IPS-18a (cell line): ENCODE data around the gene WDR26.

Source experiments
- H3K27ac ChIP-seq: one replicate; pipeline ENCODE4 v1.5.1; 2013; ENCODE audit warnings: low read length
- H3K27me3 ChIP-seq: one replicate; pipeline ENCODE4 v1.6.1; 2013; ENCODE audit warnings: mild to moderate bottlenecking, low read length; ENCODE audit not compliant: control insufficient read depth, insufficient read depth
- H3K36me3 ChIP-seq: one replicate; pipeline ENCODE4 v1.6.1; 2013; ENCODE audit warnings: low read depth, low read length; ENCODE audit not compliant: control insufficient read depth
- H3K4me1 ChIP-seq: one replicate; pipeline ENCODE4 v1.6.1; 2013; ENCODE audit warnings: low read depth, low read length; ENCODE audit not compliant: control insufficient read depth
- H3K4me3 ChIP-seq: one replicate; pipeline ENCODE4 v1.5.1; 2013; ENCODE audit warnings: low read length
- H3K9ac ChIP-seq: one replicate; pipeline ENCODE4 v1.6.1; 2013; ENCODE audit warnings: mild to moderate bottlenecking, low read length, moderate library complexity
- H3K9me3 ChIP-seq: one replicate; pipeline ENCODE4 v1.6.1; 2013; ENCODE audit warnings: low read depth, low read length; ENCODE audit not compliant: control insufficient read depth

Gene WDR26

GRCh38 chr1:224387943-224388342 lies 46.7 kb downstream of the WDR26 start:
- no peaks in the 10 kb centered on the region for H3K9me3 ChIP-seq
- H3K36me3 ChIP-seq: peaks cover 63% of the 10 kb centered on the region
- H3K4me1 ChIP-seq: no peaks in the 10 kb centered on the region
- no peak overlapping the region for H3K4me3 ChIP-seq
- no peak overlapping the region for H3K9ac ChIP-seq
- no peaks in the 10 kb centered on the region for H3K27me3 ChIP-seq
- no peak overlapping the region for H3K27ac ChIP-seq

GRCh38 chr1:224387302-224387912 lies 47.2 kb downstream of the WDR26 start:
- Histone ChIP-seq H3K27me3 (no peaks in the 10 kb centered on the region), H3K9me3 (no peaks in the 10 kb centered on the region), H3K4me1 (no peaks in the 10 kb centered on the region), H3K36me3 (peaks cover 58% of the 10 kb centered on the region), H3K4me3 (no peak overlapping the region), H3K27ac (no peak overlapping the region), H3K9ac (no peak overlapping the region)

- no peak overlapping the region for H3K4me3 ChIP-seq
- H3K4me1 ChIP-seq: no peaks in the 10 kb centered on the region
- no peaks in the 10 kb centered on the region for H3K9me3 ChIP-seq
- H3K27ac ChIP-seq: no peak overlapping the region
- H3K36me3 ChIP-seq: peaks cover 33% of the 10 kb centered on the region
- no peaks in the 10 kb centered on the region for H3K27me3 ChIP-seq
- no peak overlapping the region for H3K9ac ChIP-seq
Measured at GRCh38 chr1:224383218-224383617, 51.4 kb downstream of the WDR26 start.

- no peak overlapping the region for H3K27ac ChIP-seq
- no peaks in the 10 kb centered on the region for H3K4me1 ChIP-seq
- no peaks in the 10 kb centered on the region for H3K27me3 ChIP-seq
- H3K9me3 ChIP-seq: no peaks in the 10 kb centered on the region
- peaks cover 26% of the 10 kb centered on the region for H3K36me3 ChIP-seq
- H3K9ac ChIP-seq: no peak overlapping the region
- H3K4me3 ChIP-seq: no peak overlapping the region
Measured at GRCh38 chr1:224381880-224382548, 52.6 kb downstream of the WDR26 start.

GRCh38 chr1:224380003-224380402 lies 54.6 kb downstream of the WDR26 start:
- no peaks in the 10 kb centered on the region for H3K9me3 ChIP-seq
- no peak overlapping the region for H3K4me3 ChIP-seq
- H3K4me1 ChIP-seq: no peaks in the 10 kb centered on the region
- no peak overlapping the region for H3K27ac ChIP-seq
- H3K36me3 ChIP-seq: peaks cover 33% of the 10 kb centered on the region
- no peaks in the 10 kb centered on the region for H3K27me3 ChIP-seq
- no peak overlapping the region for H3K9ac ChIP-seq

GRCh38 chr1:224378855-224379631 lies 55.6 kb downstream of the WDR26 start:
- no peak overlapping the region for H3K27ac ChIP-seq
- no peak overlapping the region for H3K9ac ChIP-seq
- H3K9me3 ChIP-seq: no peaks in the 10 kb centered on the region
- no peaks in the 10 kb centered on the region for H3K27me3 ChIP-seq
- no peaks in the 10 kb centered on the region for H3K4me1 ChIP-seq
- no peak overlapping the region for H3K4me3 ChIP-seq
- H3K36me3 ChIP-seq: peaks cover 40% of the 10 kb centered on the region

- Histone ChIP-seq H3K9ac (no peak overlapping the region), H3K4me3 (no peak overlapping the region), H3K9me3 (no peaks in the 10 kb centered on the region), H3K27ac (no peak overlapping the region), H3K36me3 (peaks cover 49% of the 10 kb centered on the region), H3K27me3 (no peaks in the 10 kb centered on the region), H3K4me1 (no peaks in the 10 kb centered on the region)
Measured at GRCh38 chr1:224377676-224378006, 57.0 kb downstream of the WDR26 start.

- H3K27ac ChIP-seq: no peak overlapping the region
- peaks cover 72% of the 10 kb centered on the region for H3K36me3 ChIP-seq
- no peak overlapping the region for H3K9ac ChIP-seq
- no peak overlapping the region for H3K4me3 ChIP-seq
- H3K4me1 ChIP-seq: no peaks in the 10 kb centered on the region
- H3K27me3 ChIP-seq: no peaks in the 10 kb centered on the region
- no peaks in the 10 kb centered on the region for H3K9me3 ChIP-seq
Measured at GRCh38 chr1:224375059-224375458, 59.5 kb downstream of the WDR26 start.

GRCh38 chr1:224373008-224373590 lies 61.5 kb downstream of the WDR26 start:
- H3K36me3 ChIP-seq: peaks cover 80% of the 10 kb centered on the region

GRCh38 chr1:224368409-224368808 lies 66.2 kb downstream of the WDR26 start:
- Histone ChIP-seq H3K27ac (no peak overlapping the region), H3K36me3 (peaks cover 69% of the 10 kb centered on the region), H3K9me3 (no peaks in the 10 kb centered on the region), H3K4me3 (no peak overlapping the region), H3K4me1 (no peaks in the 10 kb centered on the region), H3K27me3 (no peaks in the 10 kb centered on the region), H3K9ac (no peak overlapping the region)

More at GRCh38 chr1:224373008-224373590, 61.5 kb downstream of the WDR26 start:
- Histone ChIP-seq H3K27me3 (no peaks in the 10 kb centered on the region), H3K4me1 (no peaks in the 10 kb centered on the region), H3K9me3 (no peaks in the 10 kb centered on the region), H3K4me3 (no peak overlapping the region), H3K27ac (no peak overlapping the region), H3K9ac (no peak overlapping the region)

GRCh38 chr1:224359207-224359606 lies 75.4 kb downstream of the WDR26 start:
- Histone ChIP-seq H3K36me3 (peaks cover 6% of the 10 kb centered on the region), H3K9me3 (no peaks in the 10 kb centered on the region), H3K4me3 (no peak overlapping the region), H3K9ac (no peak overlapping the region), H3K4me1 (peaks cover 14% of the 10 kb centered on the region), H3K27me3 (no peaks in the 10 kb centered on the region), H3K27ac (no peak overlapping the region)
